Measurements from ENCODE around the gene MRPS10. TPM values are rescaled to one million over a fixed set of nuclear protein-coding genes. Genes with fewer than 3 reads are reported as not detected.
"Not testable (repeated sequence)": the region's sequence is repeated elsewhere in the genome, so short reads cannot be mapped to it uniquely, and the experiment has no call there.

Gene MRPS10
- polyA plus RNA-seq, 3 donors, result 32.1 to 41.6 (median 32.6) TPM

DNA sequence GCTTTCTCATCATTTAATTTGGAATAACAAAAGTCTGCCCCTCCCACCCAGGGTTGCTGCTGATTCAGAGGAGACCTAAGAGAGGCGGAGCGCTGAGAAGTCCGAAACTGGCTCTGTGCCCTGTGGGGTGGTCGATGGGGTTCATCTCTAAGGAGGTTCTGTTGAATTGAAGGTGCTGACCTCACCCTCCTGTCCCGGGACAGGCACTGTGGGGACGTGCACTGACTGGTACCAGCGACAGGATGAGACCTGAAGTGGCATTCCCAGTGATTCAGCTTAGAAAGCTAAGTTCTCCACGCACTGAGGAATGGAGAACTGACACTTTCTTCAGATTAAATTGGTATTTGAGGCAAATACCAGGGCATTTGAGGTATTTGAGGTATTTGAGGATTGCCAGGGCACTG, 24.2 kb downstream of the MRPS10 start:
- no peak for DNase-seq (ENCODE audit: extremely low read depth in 1 of 11, low read depth in 9 of 11, low spot score in 4 of 11)

DNA sequence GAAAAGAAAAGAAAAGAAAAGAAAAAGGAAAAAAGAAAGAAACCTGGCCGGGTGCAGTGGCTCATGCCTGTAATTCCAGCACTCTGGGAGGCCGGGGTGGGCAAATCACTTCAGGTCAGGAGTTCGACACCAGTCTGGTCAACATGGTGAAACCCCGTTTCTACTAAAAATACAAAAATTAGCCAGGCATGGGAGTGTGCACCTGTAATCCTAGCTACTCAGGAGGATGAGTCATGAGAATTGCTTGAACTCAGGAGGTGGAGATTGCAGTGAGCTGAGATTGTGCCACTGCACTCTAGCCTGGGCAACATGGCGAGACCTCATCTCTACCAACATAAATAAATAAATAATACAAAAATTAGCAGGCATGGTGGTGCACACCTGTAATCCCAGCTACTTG, 25.3 kb downstream of the MRPS10 start:
- not testable (repeated sequence) for DNase-seq (ENCODE audit: extremely low read depth in 1 of 11, low read depth in 9 of 11, low spot score in 4 of 11)

GRCh38 chr6:42190554-42191183, 27.0 kb downstream of the MRPS10 start:
- DNase-seq (ENCODE audit: extremely low read depth in 1 of 11, low read depth in 9 of 11, low spot score in 4 of 11), result peak in 3 of 11 donors; percentile 23 to 40 (median 27)

DNA sequence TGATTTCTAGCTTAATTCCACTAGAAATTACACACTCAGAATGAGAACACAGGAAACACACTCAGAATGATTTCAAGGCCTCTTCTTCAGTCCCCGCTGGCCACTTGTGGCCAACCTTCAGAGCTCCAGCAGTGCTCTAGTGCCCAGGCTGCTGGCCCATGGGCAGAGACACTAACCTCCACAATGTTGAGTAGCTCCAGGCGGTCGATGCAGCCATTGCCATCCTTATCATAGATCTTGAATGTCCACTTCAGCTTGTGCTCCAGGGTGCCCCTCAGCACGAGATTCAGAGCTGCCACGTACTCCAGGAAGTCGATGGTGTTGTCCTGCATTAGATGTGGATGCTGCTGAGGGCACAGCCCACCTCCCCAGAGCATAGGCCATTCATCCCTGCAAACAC, 29.3 kb downstream of the MRPS10 start:
- DNase-seq (ENCODE audit: extremely low read depth in 1 of 11, low read depth in 9 of 11, low spot score in 4 of 11), result no peak

DNA sequence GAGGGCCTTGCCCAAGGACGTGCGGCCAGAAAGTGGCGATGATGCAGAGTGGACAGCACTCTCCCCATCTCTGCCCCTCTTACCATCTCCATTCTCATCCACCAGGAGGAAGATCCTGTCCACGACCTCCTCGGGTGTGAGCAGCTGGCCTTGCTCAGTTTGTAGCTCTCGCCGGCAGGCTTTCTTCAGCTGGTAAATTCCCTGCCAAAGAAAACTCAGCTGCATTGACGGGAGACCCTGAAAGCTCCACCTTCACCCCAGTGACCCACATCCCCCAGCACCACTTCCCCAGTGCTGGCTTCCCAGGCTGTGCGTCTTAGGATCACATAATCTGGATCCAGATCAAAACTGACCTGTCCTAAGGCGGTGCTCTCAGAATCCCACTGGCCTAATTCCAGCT, 32.1 kb downstream of the MRPS10 start:
- DNase-seq (ENCODE audit: extremely low read depth in 1 of 11, low read depth in 9 of 11, low spot score in 4 of 11), result peak in 8 of 11 donors; percentile 44 to 69 (median 61)

DNA sequence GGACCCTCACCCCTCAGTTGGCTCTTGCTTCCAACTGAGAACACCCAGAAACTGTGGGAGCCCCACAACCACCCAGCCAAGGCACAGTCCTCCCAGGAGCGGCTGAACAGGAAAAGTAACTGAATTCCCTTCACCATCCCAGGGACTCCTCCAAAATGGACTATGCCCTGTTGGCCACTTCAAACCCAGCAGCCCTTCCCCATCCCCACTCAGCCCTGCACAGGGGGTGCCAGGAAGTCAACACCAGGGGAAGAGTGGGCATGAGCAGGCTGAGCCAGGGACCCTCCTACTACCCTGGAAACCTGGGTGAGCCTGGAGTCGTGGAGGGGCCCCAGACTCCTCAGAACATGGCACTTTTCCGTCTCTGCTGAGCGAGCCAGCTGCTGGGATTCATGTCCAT, 33.2 kb downstream of the MRPS10 start:
- DNase-seq (ENCODE audit: extremely low read depth in 1 of 11, low read depth in 9 of 11, low spot score in 4 of 11), result no peak

DNA sequence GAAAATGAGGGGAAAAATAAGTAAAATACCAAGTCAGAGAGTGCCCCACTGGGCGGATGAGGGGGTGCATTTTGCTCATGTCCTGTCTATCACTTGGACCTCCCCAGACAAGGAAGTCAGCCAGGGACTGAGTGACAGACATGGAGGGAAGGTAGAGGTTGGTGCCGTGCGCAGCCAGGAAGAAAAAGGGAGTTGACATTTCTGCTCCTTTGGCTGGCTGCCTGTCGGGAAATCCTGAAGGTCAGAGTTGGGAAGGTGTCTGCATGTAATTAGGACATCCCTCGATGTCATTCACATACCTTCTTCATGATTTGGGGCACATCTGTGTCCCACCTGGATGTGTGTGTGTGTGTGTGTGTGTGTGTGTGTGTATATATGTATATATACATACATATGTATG, 35.6 kb downstream of the MRPS10 start:
- DNase-seq (ENCODE audit: extremely low read depth in 1 of 11, low read depth in 9 of 11, low spot score in 4 of 11), result no peak

GRCh38 chr6:42179945-42180313, 37.7 kb downstream of the MRPS10 start:
- no peak for DNase-seq (ENCODE audit: extremely low read depth in 1 of 11, low read depth in 9 of 11, low spot score in 4 of 11)

DNA sequence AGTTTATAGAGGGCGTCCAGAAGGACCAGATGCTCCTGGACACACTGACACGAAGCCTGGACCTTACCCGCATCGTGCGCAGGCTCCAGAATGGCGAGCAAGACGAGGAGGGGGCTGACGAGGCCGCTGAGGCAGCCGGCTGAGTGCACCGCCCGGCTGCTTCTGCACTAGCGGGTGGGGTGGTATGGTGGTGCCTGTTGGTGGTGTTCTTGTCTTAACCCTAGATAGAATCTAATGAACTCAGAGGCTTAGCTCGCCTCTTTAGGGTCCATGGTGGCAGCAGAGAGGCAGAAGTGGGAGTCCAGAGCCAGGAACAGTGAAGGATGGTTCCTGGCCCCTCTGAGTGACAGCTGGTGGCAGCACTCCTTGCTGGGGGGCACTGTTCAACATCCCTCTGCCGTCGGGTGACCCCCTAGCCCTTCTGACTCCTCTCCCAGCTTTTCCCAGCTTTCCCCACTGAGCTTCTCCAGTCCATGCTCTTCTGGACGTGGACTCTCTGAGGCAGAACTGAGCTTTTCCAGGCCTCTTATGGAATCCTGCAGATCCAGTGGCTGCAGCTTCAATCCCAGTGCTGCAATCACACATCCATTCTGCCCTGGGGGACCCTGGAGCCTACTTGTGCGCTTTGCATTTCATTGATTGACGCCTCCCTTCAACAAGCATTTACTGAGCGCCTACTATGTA, 38.3 kb downstream of the MRPS10 start:
- no peak for DNase-seq (ENCODE audit: extremely low read depth in 1 of 11, low read depth in 9 of 11, low spot score in 4 of 11)

GRCh38 chr6:42177514-42178364, 39.9 kb downstream of the MRPS10 start:
- peak in 1 of 11 donors; percentile 28 for DNase-seq (ENCODE audit: extremely low read depth in 1 of 11, low read depth in 9 of 11, low spot score in 4 of 11)

DNA sequence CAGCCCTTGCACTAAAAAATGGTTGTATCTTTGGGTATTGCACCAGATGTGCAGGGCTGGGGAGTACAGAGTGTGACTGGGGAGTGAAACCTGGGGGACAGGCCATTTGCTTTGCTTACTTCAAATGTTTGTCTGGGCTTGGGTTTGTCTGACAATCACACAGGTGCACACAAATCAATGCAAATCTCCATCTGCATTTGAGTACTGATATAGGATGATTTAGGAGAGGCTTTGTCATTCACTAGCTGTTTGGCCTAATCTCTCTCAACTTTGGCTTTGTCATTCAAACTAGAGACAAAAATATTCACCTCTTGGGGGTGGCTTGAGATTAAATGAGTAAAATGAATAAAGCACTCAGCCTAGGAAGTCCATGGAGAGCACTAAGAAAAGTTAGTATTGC, 40.7 kb downstream of the MRPS10 start:
- DNase-seq (ENCODE audit: extremely low read depth in 1 of 11, low read depth in 9 of 11, low spot score in 4 of 11), result no peak

DNA sequence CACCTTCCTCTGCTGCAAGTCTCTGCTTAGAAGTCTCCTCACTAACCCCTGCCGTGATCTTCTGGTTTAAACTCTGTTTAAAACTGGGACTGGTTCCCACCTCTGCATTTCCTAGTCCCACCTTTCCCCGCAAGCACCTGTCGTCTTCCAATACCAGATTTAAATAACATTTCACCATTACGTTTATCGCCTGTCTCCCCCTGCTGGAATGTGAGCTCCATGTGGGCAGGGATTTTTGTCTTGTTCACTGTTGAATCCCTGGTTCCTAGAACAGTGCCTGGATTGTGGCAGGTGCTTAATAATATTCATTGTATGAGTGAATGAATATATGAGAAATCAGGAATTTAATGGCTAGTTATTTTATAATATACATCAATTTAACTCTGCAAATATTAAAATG, 41.8 kb downstream of the MRPS10 start:
- no peak for DNase-seq (ENCODE audit: extremely low read depth in 1 of 11, low read depth in 9 of 11, low spot score in 4 of 11)

GRCh38 chr6:42173101-42173500, 44.6 kb downstream of the MRPS10 start, which contains the start of gene GUCA1A:
Gene GUCA1A, plus strand, starts transcription at chr6:42173364. Its CDS starts 250 bp downstream, at chr6:42173614.
- no peak for DNase-seq (ENCODE audit: extremely low read depth in 1 of 11, low read depth in 9 of 11, low spot score in 4 of 11)

DNA sequence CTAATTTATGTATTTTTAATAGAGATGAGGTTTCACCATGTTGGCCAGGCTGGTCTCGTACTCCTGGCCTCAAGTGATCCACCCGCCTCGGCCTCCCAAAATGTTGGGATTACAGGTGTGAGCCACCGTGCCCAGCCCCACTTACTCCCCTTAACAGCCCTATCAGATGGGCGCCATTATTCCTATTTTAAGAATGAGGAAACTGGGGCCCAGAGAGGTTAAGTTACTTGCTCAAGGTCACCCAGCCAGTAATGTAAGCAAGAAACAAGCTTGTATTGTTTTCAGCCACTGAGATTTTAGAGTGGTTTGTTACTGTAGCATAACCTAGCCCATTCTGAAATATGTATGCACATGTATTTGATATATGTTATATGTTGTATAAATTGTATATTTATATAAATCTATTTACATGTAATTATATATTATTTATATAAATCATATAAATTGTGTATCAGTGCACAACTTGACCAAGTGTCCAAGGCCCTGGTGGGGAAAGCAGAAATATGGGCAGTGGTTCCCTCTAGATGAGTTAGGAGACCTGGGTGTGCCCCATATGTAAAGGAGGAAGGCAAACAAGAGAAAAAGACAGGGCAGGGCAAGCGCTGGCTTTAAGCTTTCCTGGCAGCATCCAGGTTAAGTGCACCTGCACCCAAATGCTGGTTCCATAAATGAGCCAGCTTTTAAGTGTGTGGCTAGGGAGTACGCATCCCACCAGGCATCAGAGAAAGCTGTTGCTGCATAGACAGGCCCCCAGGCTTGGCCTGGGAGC, 45.7 kb downstream of the MRPS10 start:
- no peak for DNase-seq (ENCODE audit: extremely low read depth in 1 of 11, low read depth in 9 of 11, low spot score in 4 of 11)

DNA sequence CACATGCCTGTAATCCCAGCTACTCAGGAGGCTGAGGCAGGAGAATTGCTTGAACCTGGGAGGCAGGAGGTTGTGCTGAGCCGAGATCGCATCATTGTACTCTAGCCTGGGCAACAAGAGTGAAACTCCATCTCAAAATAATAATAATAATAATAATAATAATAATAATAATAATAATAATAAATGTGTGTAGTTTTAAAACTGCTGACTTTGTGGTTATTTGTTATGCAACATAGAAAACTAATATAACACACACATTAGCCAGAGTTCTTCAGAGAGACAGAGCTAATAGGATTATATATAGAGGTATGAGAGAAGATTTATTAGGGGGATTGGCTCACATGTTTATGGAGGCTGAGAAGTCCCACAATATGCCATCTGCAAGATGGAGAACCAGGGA, 47.9 kb downstream of the MRPS10 start:
- not testable (repeated sequence) for DNase-seq (ENCODE audit: extremely low read depth in 1 of 11, low read depth in 9 of 11, low spot score in 4 of 11)

- no peak for DNase-seq (ENCODE audit: extremely low read depth in 1 of 11, low read depth in 9 of 11, low spot score in 4 of 11)
Observed at GRCh38 chr6:42168650-42169049, 49.0 kb downstream of the MRPS10 start.

DNA sequence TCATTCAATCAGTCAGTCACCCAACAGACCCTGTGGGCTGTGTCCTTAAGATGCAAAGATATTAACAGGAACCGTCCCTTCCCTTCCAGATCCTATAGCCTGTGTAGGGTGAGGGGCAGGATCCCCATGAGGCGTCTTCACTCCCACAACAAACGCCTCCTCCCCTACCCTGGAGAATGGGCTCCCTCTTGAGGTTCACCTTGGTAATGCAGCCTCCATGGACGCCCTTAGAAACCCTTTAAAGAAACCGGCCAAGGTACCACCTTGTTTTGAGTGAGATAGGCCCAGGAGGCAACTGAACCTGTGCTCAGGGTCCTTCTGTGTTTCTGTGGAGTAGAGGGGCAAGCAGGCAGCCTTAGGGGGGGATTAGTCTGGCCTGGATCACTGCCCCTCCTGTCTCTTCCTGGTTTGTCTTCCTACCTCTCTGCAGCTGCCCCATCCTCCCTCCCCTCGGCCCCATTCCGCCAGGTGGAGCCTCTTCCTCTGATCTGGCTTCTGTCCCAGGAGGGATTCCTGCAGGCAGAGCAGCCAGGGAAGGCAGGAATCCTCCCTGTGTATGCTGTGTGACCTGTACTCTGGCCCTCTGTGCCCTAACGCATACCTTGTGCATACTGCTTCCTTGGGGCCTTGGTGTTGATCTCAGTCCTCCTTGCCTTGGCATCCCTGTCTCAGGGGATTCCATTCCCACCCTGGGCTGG, 51.1 kb downstream of the MRPS10 start:
- DNase-seq (ENCODE audit: extremely low read depth in 1 of 11, low read depth in 9 of 11, low spot score in 4 of 11), result peak in 6 of 11 donors; percentile 37 to 75 (median 66)

DNA sequence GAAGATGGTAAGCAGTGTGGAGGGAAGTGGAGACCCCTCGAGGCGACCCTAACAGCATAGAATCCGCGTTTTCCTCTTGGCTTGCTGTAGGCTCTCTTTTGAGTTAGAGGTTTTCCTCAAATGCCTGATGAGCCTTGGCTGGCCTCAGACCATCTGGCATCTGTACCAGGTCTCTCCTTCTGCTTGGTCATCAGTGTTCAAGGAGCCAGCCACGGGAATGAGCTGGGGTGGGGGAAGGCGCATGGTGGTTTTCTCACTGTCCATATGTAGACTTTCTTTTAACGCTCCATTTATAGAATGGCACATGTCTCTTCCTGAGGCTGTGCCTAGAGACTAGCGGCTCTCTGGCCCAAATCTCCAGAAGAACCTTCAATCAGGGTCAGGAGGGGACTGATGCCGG, 52.6 kb downstream of the MRPS10 start:
- no peak for DNase-seq (ENCODE audit: extremely low read depth in 1 of 11, low read depth in 9 of 11, low spot score in 4 of 11)

- peak in 2 of 11 donors; percentile 56 to 68 for DNase-seq (ENCODE audit: extremely low read depth in 1 of 11, low read depth in 9 of 11, low spot score in 4 of 11)
Observed at GRCh38 chr6:42163981-42164380, 53.7 kb downstream of the MRPS10 start.
